H54 (cell line): ENCODE data around the gene EFNA2.

Experiments
- DNase-seq: peaks from one replicate; pipeline ENCODE4 v3.0.0; 2011; ENCODE audit warnings: low spot score, mixed read lengths; ENCODE audit not compliant: insufficient read length
- FAIRE-seq: peaks from 3 replicates; lab custom pipeline; 2011; peaks lifted over from hg19 to GRCh38; lab: Jason Lieb, UNC
- POLR2A ChIP-seq: IDR thresholded peaks from 2 replicates; pipeline ENCODE4 v1.6.1; 2011; ENCODE audit warnings: low read depth, mild to moderate bottlenecking, low read length

Gene EFNA2

DNA sequence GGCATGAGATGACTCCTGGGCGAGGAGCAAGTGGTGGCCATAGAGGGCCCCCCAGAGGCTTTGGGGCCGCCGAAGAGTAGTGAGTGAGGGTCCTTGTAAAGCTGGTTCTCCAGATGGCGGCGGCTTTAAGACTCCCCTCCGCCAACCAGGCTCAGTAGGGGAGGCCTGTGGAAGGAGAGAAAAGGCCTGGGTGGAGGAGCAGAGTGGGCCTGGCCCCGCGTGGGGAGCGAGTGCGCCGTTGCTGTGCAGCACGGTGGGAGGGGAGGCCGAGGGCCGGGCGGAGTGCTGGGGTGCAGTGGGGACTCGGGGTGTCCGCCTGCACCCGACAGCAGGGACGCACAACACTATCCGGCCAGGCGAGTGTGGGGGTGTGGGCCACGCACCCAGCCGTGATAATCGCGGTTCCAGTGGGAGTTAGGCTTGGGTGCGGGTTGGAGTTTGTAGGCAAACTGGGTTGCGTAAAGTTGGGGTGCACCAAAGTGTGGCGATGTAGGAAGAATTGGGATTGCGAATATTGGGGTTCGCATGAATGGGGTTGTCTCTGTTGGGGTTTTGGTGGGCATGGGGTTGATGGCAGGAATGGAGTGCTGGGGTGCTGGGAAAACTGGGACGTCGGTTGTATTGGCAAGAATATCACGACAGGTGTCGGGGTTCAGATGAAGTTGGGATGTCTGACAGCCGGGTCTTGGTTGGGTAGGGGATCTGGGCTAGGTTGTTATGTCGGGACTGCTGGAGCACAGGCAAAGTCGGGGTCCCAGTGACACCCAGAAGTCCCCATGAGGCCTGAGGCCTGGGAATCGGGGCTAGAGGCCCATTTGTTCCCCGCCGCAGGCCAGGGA is 17.2 kb upstream of the EFNA2 start:
- DNase-seq (no peak), FAIRE-seq (no peak)
- no peak for TF ChIP-seq POLR2A

- peak; percentile 96 for TF ChIP-seq POLR2A
- no peak for FAIRE-seq
These were observed 16.6 kb upstream of the EFNA2 start, which contains the start of gene CIRBP for GRCh38 chr19:1269065-1269477. Gene CIRBP (plus strand): TSS chr19:1269332. CDS start chr19:1270934, 1,602 bp downstream.

DNA sequence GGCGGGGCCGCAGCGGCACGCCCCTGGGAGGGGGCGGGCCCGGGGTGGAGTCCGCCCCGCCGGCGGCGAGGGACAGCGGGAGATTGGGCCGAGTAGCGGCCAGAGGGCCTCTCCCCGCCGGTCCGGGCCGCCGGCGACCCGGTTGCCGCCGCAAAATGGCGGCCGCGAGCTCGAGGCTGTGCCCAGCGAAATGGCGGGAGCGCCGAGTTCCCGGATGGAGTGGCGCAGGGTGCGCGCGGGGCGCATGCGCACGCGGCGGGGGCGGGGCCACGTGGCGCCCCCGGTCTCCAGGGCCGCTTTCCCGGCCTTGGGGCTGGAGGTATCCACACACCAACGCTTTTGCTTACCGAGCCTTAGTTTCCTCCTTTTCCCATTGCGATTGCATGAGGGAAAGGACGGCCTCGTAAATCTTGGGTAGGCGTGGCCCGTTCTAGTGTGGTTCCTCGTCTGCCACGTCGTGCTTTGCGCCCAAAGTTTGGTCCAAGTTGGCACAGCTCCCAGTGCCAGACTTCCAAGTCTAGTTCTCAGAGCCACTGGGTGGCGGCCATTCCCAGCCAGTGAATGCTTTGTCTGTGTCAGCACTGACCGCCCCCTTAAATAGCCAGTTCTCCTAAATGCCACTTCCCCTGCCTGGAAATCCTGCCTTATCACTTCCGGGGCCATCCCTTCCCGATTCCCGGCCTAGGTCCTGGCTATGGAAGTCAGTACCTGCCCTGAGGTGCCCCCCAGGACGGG is 16.0 kb upstream of the EFNA2 start:
- peak; percentile 31; the same call in 1 of the 2 replicates for TF ChIP-seq POLR2A
- no peak for DNase-seq
- FAIRE-seq, result no peak

More at GRCh38 chr19:1269065-1269477, 16.6 kb upstream of the EFNA2 start, which contains the start of gene CIRBP:
- peak; percentile 97 for DNase-seq

DNA sequence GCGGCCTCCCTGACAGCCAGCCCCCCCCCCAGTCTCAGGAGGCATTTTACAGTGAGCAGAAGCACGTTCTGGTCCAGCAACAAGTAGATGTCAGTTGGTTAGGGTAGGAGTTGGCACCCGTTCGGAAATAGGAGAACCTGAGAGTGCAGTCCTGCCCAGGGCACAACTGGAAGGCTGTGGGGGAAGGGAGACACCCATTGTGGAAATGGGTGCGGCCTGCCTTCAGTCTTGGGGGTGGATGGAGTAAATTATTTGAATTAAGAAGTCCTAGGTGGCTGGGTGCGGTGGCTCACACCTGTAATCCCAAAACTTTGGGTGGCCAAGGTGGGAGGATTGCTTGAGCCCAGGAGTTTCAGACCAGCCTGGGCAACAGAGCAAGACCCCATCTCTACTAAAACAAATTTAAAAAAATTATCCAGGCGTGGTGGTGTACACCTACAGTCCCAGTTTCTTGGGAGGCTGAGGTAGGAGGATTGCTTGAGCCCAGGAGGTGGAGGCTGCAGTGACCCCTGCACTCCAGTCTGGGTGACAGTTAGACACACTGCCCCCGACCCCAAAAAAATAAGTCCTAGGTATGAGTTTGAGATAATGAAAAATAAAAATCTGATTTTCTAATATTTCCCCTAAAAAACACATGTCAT is 15.3 kb upstream of the EFNA2 start:
- FAIRE-seq, result no peak
- no peak for TF ChIP-seq POLR2A
- no peak for DNase-seq

DNA sequence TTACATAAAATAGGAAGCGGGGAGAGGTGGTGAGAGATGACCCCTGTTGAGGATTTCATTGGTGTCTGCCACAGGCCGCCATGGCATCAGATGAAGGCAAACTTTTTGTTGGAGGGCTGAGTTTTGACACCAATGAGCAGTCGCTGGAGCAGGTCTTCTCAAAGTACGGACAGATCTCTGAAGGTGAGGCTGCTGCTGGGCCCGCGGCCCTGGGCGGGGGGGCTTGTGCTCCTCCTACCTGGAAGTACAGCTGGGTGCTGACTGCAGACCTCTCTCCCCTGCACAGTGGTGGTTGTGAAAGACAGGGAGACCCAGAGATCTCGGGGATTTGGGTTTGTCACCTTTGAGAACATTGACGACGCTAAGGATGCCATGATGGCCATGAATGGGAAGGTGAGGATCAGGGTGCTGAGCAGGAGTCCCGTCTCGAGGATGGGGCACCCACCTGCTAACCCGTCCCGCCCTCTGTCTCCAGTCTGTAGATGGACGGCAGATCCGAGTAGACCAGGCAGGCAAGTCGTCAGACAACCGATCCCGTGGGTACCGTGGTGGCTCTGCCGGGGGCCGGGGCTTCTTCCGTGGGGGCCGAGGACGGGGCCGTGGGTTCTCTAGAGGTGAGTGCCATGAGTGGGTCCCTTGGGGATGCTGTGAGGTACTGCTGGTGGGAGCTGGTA is 14.7 kb upstream of the EFNA2 start:
- FAIRE-seq (no peak), DNase-seq (no peak)
- no peak for TF ChIP-seq POLR2A

DNA sequence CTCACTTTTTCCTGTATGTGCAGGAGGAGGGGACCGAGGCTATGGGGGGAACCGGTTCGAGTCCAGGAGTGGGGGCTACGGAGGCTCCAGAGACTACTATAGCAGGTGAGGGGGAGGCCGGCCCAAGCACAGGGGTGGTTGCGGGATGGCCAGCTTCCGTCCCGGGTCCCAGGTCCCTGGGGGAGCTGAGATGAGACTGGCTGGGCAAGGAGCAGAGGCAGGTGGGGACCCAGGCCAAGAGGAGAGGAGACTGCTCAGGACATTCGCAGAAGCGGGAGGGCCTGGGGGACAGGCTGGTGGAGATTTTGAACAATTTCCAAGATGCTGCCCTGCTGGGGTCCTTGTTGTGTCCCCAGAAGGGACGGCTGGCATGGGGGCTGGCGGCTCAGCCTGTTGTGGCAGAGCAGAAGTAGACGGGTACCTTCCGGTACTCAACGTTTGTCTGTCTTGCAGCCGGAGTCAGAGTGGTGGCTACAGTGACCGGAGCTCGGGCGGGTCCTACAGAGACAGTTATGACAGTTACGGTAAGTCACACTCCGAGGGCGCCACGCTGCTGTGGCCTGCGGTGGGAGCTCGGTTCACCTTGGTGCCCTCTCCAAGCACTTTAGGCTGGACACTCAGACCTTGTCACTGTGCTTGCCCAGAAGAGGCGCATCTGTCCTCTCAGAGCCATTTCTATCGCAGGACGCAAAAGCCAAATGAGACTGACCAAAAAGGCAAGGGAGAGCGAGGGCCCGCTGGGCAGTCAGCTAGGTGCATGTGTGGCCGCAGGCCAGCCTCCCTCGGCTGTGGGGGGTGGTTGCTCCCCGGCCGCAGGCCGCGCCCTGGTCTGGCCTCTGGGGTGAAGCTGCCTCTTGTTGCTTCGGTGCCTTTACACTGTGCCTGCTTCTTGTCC is 13.9 kb upstream of the EFNA2 start:
- FAIRE-seq, result no peak
- TF ChIP-seq POLR2A, result no peak
- DNase-seq, result no peak

DNA sequence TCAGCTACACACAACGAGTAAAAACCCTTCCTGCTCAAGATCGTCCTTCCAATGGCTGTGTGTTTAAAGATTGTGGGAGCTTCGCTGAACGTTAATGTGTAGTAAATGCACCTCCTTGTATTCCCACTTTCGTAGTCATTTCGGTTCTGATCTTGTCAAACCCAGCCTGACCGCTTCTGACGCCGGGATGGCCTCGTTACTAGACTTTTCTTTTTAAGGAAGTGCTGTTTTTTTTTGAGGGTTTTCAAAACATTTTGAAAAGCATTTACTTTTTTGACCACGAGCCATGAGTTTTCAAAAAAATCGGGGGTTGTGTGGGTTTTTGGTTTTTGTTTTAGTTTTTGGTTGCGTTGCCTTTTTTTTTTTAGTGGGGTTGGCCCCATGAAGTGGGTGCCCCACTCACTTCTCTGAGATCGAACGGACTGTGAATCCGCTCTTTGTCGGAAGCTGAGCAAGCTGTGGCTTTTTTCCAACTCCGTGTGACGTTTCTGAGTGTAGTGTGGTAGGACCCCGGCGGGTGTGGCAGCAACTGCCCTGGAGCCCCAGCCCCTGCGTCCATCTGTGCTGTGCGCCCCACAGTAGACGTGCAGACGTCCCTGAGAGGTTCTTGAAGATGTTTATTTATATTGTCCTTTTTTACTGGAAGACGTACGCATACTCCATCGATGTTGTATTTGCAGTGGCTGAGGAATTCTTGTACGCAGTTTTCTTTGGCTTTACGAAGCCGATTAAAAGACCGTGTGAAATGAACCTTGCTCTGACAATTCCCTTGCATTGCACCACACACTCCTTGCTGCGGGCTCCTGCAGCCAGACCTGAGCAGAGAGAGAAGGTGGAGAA is 13.0 kb upstream of the EFNA2 start:
- FAIRE-seq (no peak), DNase-seq (no peak)
- TF ChIP-seq POLR2A, result no peak

GRCh38 chr19:1273263-1274041 is 12.2 kb upstream of the EFNA2 start:
- no peak for TF ChIP-seq POLR2A
- no peak for FAIRE-seq
- no peak for DNase-seq

DNA sequence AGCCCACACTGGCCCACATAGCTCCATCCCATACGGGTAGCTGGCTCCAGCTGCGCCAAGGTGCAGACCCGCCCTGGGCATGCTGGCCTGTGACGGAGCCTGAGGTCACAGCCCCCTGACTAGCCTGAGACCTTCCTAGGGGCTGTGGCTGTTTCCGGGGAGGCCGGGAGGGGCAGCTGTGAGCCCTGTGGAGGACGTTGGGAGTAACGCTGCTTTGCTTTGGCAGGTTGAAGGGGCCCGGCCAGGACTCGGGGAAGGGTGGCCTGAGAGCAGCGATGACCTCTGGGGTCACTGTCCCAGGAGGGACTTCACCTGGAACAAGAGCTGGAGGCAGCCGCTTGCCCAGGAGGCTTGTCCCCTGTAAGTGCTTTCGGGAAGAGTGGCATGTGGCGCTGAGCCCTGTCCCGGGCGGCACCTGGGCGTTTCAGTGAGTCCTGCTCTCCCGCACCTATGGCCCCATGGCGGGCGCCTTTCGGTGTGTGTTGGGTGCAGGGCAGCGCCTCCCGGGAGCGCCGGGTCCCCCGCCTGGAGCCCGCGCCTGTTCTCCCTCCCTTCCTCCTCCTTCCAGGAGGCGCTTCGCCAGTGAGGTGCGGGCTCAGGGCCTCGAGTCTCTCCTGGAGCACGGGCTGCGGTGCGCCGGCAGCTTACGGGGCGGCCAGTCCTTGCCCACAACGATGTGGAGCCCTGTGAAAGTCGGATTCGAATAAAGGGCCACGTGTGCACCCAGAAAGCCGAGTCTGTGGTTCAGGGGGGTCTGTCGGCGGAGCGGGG is 11.4 kb upstream of the EFNA2 start:
- no peak for DNase-seq
- no peak for TF ChIP-seq POLR2A
- FAIRE-seq, result no peak

- TF ChIP-seq POLR2A, result no peak
- FAIRE-seq (no peak), DNase-seq (no peak)
These were observed 10.8 kb upstream of the EFNA2 start for GRCh38 chr19:1274852-1275259.
